ENCODE measurements around the gene SLC9A6.
A peak's percentile ranks its signal among the peaks of the same experiment; 100 is the strongest.

The SLC9A6 gene

GRCh38 chrX:136046295-136047015 lies 61.2 kb downstream of the SLC9A6 start:
- no peak for TF ChIP-seq CSRNP3 (CRISPR knock-in tag; IDR thresholded peaks at IDR 0.05)
- TF ChIP-seq ZNF8 (CRISPR knock-in tag; IDR thresholded peaks at IDR 0.05), result no peak
- no peak for TF ChIP-seq ZNF70 (CRISPR knock-in tag; IDR thresholded peaks at IDR 0.05)
- TF ChIP-seq ZFP3 (CRISPR knock-in tag; IDR thresholded peaks at IDR 0.05), result no peak
- no peak for TF ChIP-seq ESRRG (CRISPR knock-in tag; IDR thresholded peaks at IDR 0.05)
- no peak for TF ChIP-seq TOX (CRISPR knock-in tag; IDR thresholded peaks at IDR 0.05; ENCODE audit: borderline replicate concordance)
- ATAC-seq, result no peak

- no peak for TF ChIP-seq SNAI2 (CRISPR knock-in tag; IDR thresholded peaks at IDR 0.05)
- no peak for TF ChIP-seq CREB5 (CRISPR knock-in tag; IDR thresholded peaks at IDR 0.05; ENCODE audit: low read depth)
- no peak for TF ChIP-seq CSDC2 (CRISPR knock-in tag; IDR thresholded peaks at IDR 0.05)
- TF ChIP-seq ISL1 (CRISPR knock-in tag; IDR thresholded peaks at IDR 0.05), result peak; percentile 41; the same call in 1 of the 2 replicates
- TF ChIP-seq TCF4 (CRISPR knock-in tag; IDR thresholded peaks at IDR 0.05; ENCODE audit: borderline replicate concordance), result no peak
- TF ChIP-seq TOX (CRISPR knock-in tag; IDR thresholded peaks at IDR 0.05; ENCODE audit: borderline replicate concordance), result no peak
- TF ChIP-seq ESRRG (CRISPR knock-in tag; IDR thresholded peaks at IDR 0.05), result no peak
- TF ChIP-seq TSHZ2 (CRISPR knock-in tag; IDR thresholded peaks at IDR 0.05), result no peak
- ATAC-seq, result peak; percentile 78
These were observed 61.9 kb downstream of the SLC9A6 start for GRCh38 chrX:136047016-136047642.

GRCh38 chrX:136047969-136048368 lies 62.7 kb downstream of the SLC9A6 start:
- ATAC-seq, result peak; percentile 76
- no peak for TF ChIP-seq TSHZ2 (CRISPR knock-in tag; IDR thresholded peaks at IDR 0.05)
- TF ChIP-seq RARB (CRISPR knock-in tag; IDR thresholded peaks at IDR 0.05), result no peak
- TF ChIP-seq ISL1 (CRISPR knock-in tag; IDR thresholded peaks at IDR 0.05), result no peak

GRCh38 chrX:136048446-136048845 lies 63.2 kb downstream of the SLC9A6 start:
- no peak for ATAC-seq
- no peak for TF ChIP-seq CSDC2 (CRISPR knock-in tag; IDR thresholded peaks at IDR 0.05)
- TF ChIP-seq CREB5 (CRISPR knock-in tag; IDR thresholded peaks at IDR 0.05; ENCODE audit: low read depth), result no peak
- TF ChIP-seq CSRNP3 (CRISPR knock-in tag; IDR thresholded peaks at IDR 0.05), result no peak

Data from SK-N-SH treated with all-trans-retinoic acid at 6 μM for 48 hours (cell line).